ENCODE results near the gene EXOSC2. TPM values are rescaled to one million over a fixed set of nuclear protein-coding genes. Genes with fewer than 3 reads are reported as not detected.

EXOSC2 gene
- total RNA-seq, 1 experiment from 2014 or later, result 71.5 TPM

- no peaks in the 10 kb centered on the region for H3K4me1 ChIP-seq (ENCODE audit: control insufficient read depth in 1 of 2, insufficient read depth in 2 of 2, low read length in 2 of 2)
- no TSS peak for BruUV-seq (replicated peaks)
- H3K9ac ChIP-seq (ENCODE audit: low read length), result no peak overlapping the region
- H2AFZ ChIP-seq (ENCODE audit: low read depth, low read length, poor library complexity, severe bottlenecking), result no peak overlapping the region
- no peaks in the 10 kb centered on the region for H3K36me3 ChIP-seq (ENCODE audit: control insufficient read depth in 1 of 2, insufficient read depth in 2 of 2, low read length in 2 of 2)
- no peaks in the 10 kb centered on the region for H3K27me3 ChIP-seq (ENCODE audit: insufficient read depth, low read length)
- no peaks in the 10 kb centered on the region for H4K20me1 ChIP-seq (ENCODE audit: insufficient read depth)
- no peaks in the 10 kb centered on the region for H3K9me2 ChIP-seq (ENCODE audit: insufficient read depth)
- no peaks in the 10 kb centered on the region for H3K9me3 ChIP-seq (ENCODE audit: control insufficient read depth in 1 of 2, insufficient read depth in 1 of 2, low read depth in 1 of 2, low read length in 2 of 2)
- no peak overlapping the region for H3K4me2 ChIP-seq (ENCODE audit: low read length)
- CTCF ChIA-PET, result no interaction called here
- TF ChIP-seq ZNF274 (IDR thresholded peaks at IDR 0.05; ENCODE audit: low read depth, low read length) (no peak), POLR2AphosphoS5 (IDR thresholded peaks at IDR 0.05; ENCODE audit: low read depth, low read length) (no peak), TCF7L2 (IDR thresholded peaks at IDR 0.05; ENCODE audit: borderline replicate concordance, extremely low read depth, insufficient read depth, insufficient read length) (no peak), POLR2A (IDR thresholded peaks at IDR 0.05; ENCODE audit: borderline replicate concordance, extremely low read depth, insufficient read depth, insufficient read length) (no peak), ZFX (IDR thresholded peaks at IDR 0.05) (no peak), EGR1 (IDR thresholded peaks at IDR 0.05; ENCODE audit: low read depth) (no peak), EZH2 (IDR thresholded peaks at IDR 0.05) (no peak), EZH2phosphoT487 (IDR thresholded peaks at IDR 0.05; ENCODE audit: borderline replicate concordance) (no peak), JUND (IDR thresholded peaks at IDR 0.05) (no peak), FOSL1 (IDR thresholded peaks at IDR 0.05; ENCODE audit: low read depth) (no peak), SRF (IDR thresholded peaks at IDR 0.05; ENCODE audit: low read depth) (no peak), SIN3A (IDR thresholded peaks at IDR 0.05; ENCODE audit: low read depth) (no peak), ZBTB33 (IDR thresholded peaks at IDR 0.05; ENCODE audit: extremely low read depth, insufficient replicate concordance, low read length) (no peak), RAD21 (IDR thresholded peaks at IDR 0.05; ENCODE audit: low read depth) (no peak), YY1 (IDR thresholded peaks at IDR 0.05; ENCODE audit: extremely low read depth, insufficient replicate concordance, low read depth, low read length) (no peak), CBX3 (IDR thresholded peaks at IDR 0.05; ENCODE audit: low read depth) (no peak), ATF3 (IDR thresholded peaks at IDR 0.05) (no peak), CEBPB (IDR thresholded peaks at IDR 0.05; ENCODE audit: low read depth) (no peak)
- TF ChIP-seq, protein P1, sequence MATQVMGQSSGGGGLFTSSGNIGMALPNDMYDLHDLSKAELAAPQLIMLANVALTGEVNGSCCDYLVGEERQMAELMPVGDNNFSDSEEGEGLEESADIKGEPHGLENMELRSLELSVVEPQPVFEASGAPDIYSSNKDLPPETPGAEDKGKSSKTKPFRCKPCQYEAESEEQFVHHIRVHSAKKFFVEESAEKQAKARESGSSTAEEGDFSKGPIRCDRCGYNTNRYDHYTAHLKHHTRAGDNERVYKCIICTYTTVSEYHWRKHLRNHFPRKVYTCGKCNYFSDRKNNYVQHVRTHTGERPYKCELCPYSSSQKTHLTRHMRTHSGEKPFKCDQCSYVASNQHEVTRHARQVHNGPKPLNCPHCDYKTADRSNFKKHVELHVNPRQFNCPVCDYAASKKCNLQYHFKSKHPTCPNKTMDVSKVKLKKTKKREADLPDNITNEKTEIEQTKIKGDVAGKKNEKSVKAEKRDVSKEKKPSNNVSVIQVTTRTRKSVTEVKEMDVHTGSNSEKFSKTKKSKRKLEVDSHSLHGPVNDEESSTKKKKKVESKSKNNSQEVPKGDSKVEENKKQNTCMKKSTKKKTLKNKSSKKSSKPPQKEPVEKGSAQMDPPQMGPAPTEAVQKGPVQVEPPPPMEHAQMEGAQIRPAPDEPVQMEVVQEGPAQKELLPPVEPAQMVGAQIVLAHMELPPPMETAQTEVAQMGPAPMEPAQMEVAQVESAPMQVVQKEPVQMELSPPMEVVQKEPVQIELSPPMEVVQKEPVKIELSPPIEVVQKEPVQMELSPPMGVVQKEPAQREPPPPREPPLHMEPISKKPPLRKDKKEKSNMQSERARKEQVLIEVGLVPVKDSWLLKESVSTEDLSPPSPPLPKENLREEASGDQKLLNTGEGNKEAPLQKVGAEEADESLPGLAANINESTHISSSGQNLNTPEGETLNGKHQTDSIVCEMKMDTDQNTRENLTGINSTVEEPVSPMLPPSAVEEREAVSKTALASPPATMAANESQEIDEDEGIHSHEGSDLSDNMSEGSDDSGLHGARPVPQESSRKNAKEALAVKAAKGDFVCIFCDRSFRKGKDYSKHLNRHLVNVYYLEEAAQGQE (IDR thresholded peaks at IDR 0.05; ENCODE audit: low read depth), result no peak
- TF ChIP-seq, protein P2, sequence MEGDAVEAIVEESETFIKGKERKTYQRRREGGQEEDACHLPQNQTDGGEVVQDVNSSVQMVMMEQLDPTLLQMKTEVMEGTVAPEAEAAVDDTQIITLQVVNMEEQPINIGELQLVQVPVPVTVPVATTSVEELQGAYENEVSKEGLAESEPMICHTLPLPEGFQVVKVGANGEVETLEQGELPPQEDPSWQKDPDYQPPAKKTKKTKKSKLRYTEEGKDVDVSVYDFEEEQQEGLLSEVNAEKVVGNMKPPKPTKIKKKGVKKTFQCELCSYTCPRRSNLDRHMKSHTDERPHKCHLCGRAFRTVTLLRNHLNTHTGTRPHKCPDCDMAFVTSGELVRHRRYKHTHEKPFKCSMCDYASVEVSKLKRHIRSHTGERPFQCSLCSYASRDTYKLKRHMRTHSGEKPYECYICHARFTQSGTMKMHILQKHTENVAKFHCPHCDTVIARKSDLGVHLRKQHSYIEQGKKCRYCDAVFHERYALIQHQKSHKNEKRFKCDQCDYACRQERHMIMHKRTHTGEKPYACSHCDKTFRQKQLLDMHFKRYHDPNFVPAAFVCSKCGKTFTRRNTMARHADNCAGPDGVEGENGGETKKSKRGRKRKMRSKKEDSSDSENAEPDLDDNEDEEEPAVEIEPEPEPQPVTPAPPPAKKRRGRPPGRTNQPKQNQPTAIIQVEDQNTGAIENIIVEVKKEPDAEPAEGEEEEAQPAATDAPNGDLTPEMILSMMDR (IDR thresholded peaks at IDR 0.05 in 2 of 3, conservative IDR thresholded peaks at IDR 0.05 in 1 of 3; ENCODE audit: borderline replicate concordance in 1 of 3, insufficient read depth in 1 of 3, low read depth in 2 of 3, low read length in 2 of 3), result no peak
- no peak overlapping the region for H3K4me3 ChIP-seq (replicated peaks in 1 of 2; ENCODE audit: low read depth in 1 of 2, low read length in 2 of 2)
- RAD21 ChIA-PET (ENCODE audit: low non-redundant PET in 1 of 2, low total read pairs in 2 of 2, uncharacterized antibody in 2 of 2, unreplicated experiment in 2 of 2), result no interaction called here
- no peaks in the 10 kb centered on the region for H3K79me2 ChIP-seq (ENCODE audit: insufficient read depth, low read length)
- DNase-seq (ENCODE audit: low read depth, low spot score), result no peak
- intact Hi-C loops (cut with micrococcal nuclease), result no loop called here
- POLR2A ChIA-PET, result no interaction called here
- H3K27ac ChIP-seq (ENCODE audit: low read depth, low read length), result no peak overlapping the region
- no peak for ATAC-seq
Measured at GRCh38 chr9:130661451-130662098, 32.0 kb upstream of the EXOSC2 start.
